Measurements from ENCODE around the gene PDK3.

The PDK3 gene

GRCh38 chrX:24547961-24548360 is 82.9 kb downstream of the PDK3 start:
- H3K4me1 ChIP-seq (ENCODE audit: control insufficient read depth in 1 of 2, insufficient read depth in 1 of 2, low read depth in 1 of 2, low read length in 1 of 2): no peaks in the 10 kb centered on the region
- no peak overlapping the region for H3K4me3 ChIP-seq (ENCODE audit: low read depth in 1 of 2, low read length in 1 of 2)
- no peak overlapping the region for H3K27ac ChIP-seq
- H3K27me3 ChIP-seq: no peaks in the 10 kb centered on the region
- peaks cover 32% of the 10 kb centered on the region for H3K36me3 ChIP-seq
- TF ChIP-seq, protein P1, sequence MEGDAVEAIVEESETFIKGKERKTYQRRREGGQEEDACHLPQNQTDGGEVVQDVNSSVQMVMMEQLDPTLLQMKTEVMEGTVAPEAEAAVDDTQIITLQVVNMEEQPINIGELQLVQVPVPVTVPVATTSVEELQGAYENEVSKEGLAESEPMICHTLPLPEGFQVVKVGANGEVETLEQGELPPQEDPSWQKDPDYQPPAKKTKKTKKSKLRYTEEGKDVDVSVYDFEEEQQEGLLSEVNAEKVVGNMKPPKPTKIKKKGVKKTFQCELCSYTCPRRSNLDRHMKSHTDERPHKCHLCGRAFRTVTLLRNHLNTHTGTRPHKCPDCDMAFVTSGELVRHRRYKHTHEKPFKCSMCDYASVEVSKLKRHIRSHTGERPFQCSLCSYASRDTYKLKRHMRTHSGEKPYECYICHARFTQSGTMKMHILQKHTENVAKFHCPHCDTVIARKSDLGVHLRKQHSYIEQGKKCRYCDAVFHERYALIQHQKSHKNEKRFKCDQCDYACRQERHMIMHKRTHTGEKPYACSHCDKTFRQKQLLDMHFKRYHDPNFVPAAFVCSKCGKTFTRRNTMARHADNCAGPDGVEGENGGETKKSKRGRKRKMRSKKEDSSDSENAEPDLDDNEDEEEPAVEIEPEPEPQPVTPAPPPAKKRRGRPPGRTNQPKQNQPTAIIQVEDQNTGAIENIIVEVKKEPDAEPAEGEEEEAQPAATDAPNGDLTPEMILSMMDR (IDR thresholded peaks at IDR 0.05): no peak
- no peaks in the 10 kb centered on the region for H3K9me3 ChIP-seq

DNA sequence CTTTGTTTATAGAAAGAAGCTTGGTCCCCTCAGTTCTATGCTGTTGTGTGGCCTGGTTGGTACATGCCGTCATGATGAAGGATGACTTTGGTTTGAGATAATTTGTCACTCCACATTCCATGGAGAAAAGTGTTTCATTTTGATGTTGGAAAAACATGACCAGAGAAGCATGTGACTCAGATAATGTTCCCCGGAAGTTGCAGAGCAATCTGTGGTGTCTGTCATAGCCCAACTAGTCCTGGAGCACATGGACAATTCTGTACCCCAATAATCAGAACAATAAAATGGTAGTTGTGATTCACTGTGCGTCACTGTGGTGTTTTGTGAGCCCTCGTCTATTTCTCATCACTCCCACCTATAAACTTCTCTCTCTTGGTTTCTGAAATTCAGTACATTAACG is 85.1 kb downstream of the PDK3 start:
- Histone ChIP-seq H3K4me1 (ENCODE audit: control insufficient read depth in 1 of 2, insufficient read depth in 1 of 2, low read depth in 1 of 2, low read length in 1 of 2) (no peaks in the 10 kb centered on the region), H3K27me3 (no peaks in the 10 kb centered on the region), H3K9me3 (no peaks in the 10 kb centered on the region), H3K36me3 (peaks cover 21% of the 10 kb centered on the region), H3K4me3 (ENCODE audit: low read depth in 1 of 2, low read length in 1 of 2) (no peak overlapping the region), H3K27ac (no peak overlapping the region)
- TF ChIP-seq, protein P1 (IDR thresholded peaks at IDR 0.05): no peak

DNA sequence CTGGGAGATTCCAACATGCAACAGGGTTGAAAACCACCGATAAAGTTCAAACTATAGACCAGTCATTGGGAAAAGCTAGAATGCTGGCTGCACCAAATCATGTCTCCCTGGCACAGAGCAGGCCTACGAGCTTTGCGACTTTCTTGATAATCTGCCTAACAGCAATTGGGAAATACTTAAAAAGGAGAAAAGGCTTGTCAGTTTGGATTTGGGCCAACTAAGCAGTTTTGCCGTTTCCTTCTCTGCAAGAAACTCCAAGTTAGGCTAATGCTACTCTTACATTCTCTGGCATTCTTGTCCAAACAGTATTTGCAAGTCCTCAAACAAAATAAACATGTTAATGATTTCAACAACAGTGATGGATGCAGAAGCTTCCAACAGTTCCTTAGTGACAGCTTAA is 87.9 kb downstream of the PDK3 start:
- no peaks in the 10 kb centered on the region for H3K4me1 ChIP-seq (ENCODE audit: control insufficient read depth in 1 of 2, insufficient read depth in 1 of 2, low read depth in 1 of 2, low read length in 1 of 2)
- H3K36me3 ChIP-seq: peaks cover 8% of the 10 kb centered on the region
- no peak overlapping the region for H3K27ac ChIP-seq
- no peaks in the 10 kb centered on the region for H3K27me3 ChIP-seq
- no peak overlapping the region for H3K4me3 ChIP-seq (ENCODE audit: low read depth in 1 of 2, low read length in 1 of 2)
- no peaks in the 10 kb centered on the region for H3K9me3 ChIP-seq
- TF ChIP-seq, protein P1 (IDR thresholded peaks at IDR 0.05): no peak

GRCh38 chrX:24561121-24561520 is 96.0 kb downstream of the PDK3 start:
- no peaks in the 10 kb centered on the region for H3K36me3 ChIP-seq
- H3K9me3 ChIP-seq: no peaks in the 10 kb centered on the region
- TF ChIP-seq, protein P1 (IDR thresholded peaks at IDR 0.05): no peak
- H3K27ac ChIP-seq: no peak overlapping the region
- no peak overlapping the region for H3K4me3 ChIP-seq (ENCODE audit: low read depth in 1 of 2, low read length in 1 of 2)
- H3K27me3 ChIP-seq: no peaks in the 10 kb centered on the region
- no peaks in the 10 kb centered on the region for H3K4me1 ChIP-seq (ENCODE audit: control insufficient read depth in 1 of 2, insufficient read depth in 1 of 2, low read depth in 1 of 2, low read length in 1 of 2)

- Histone ChIP-seq H3K27ac (no peak overlapping the region), H3K4me3 (ENCODE audit: low read depth in 1 of 2, low read length in 1 of 2) (no peak overlapping the region), H3K4me1 (ENCODE audit: control insufficient read depth in 1 of 2, insufficient read depth in 1 of 2, low read depth in 1 of 2, low read length in 1 of 2) (no peaks in the 10 kb centered on the region), H3K9me3 (no peaks in the 10 kb centered on the region), H3K36me3 (no peaks in the 10 kb centered on the region), H3K27me3 (no peaks in the 10 kb centered on the region)
- TF ChIP-seq, protein P1 (IDR thresholded peaks at IDR 0.05): no peak
These were observed 98.4 kb downstream of the PDK3 start for GRCh38 chrX:24563291-24564010.

All from neutrophil (primary cell).